ENCODE measurements around the gene CIITA. TPM values are rescaled to one million over a fixed set of nuclear protein-coding genes. Genes with fewer than 3 reads are reported as not detected.

The CIITA gene
- total and polyA plus RNA-seq, 9 of the 15 experiments (the other 6 are each of a cell fraction or from before 2014, with no cell fraction given): 0.01 to 0.20 (median 0.11) TPM; not detected in 4

DNA sequence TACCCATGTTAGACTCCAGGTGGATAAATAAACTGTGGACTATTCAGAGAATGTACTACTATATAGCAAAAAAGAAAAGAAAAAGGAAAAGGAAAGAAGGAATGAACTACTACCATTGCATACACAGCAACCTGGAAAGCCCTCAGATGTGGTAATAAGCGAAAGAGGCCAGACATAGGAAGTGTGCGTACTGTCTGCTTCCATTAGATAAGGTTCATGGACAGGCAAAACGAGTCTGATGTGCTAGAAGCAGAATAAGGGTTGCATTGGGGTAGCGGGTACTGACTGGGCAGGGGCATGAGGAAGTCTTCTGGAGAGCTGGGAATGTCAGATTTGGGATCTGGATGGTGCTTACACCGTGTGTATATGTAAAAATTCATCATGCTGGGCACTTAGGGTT lies 89.1 kb downstream of the CIITA start (continued):
- TF ChIP-seq SMARCB1 (IDR thresholded peaks at IDR 0.05; ENCODE audit: insufficient read length, low read depth) (no peak), CBFA2T2 (conservative IDR thresholded peaks at IDR 0.05) (peak; percentile 69), RFX5 (IDR thresholded peaks at IDR 0.05; ENCODE audit: low read depth, low read length) (no peak), KDM1A (IDR thresholded peaks at IDR 0.05) (0 out of 4 replicates have a peak, but pooled peaks of 1 of the 2 experiments have one; percentile 18), HSF4 (CRISPR knock-in tag; IDR thresholded peaks at IDR 0.05; ENCODE audit: borderline replicate concordance) (no peak), HDGF (IDR thresholded peaks at IDR 0.05) (no peak), THRA (IDR thresholded peaks at IDR 0.05) (no peak), ZNF764 (CRISPR knock-in tag; IDR thresholded peaks at IDR 0.05; ENCODE audit: low read depth) (no peak), ZNF57 (CRISPR knock-in tag; IDR thresholded peaks at IDR 0.05) (no peak), KLF16 (IDR thresholded peaks at IDR 0.05) (no peak), GTF2E2 (tag; IDR thresholded peaks at IDR 0.05) (no peak), ARID1B (IDR thresholded peaks at IDR 0.05) (peak; percentile 92), ZNF444 (CRISPR knock-in tag; IDR thresholded peaks at IDR 0.05) (no peak), GATA2 (CRISPR knock-in tag; IDR thresholded peaks at IDR 0.05) (peak; percentile 43), RBFOX2 (IDR thresholded peaks at IDR 0.05; ENCODE audit: low read depth, low read length) (no peak), PBX2 (CRISPR knock-in tag; IDR thresholded peaks at IDR 0.05; ENCODE audit: low read depth) (no peak), PBX2 (tag; conservative IDR thresholded peaks at IDR 0.05; ENCODE audit: low read depth) (no peak), ZNF184 (CRISPR knock-in tag; IDR thresholded peaks at IDR 0.05) (no peak)
- TF ChIP-seq, protein P1, sequence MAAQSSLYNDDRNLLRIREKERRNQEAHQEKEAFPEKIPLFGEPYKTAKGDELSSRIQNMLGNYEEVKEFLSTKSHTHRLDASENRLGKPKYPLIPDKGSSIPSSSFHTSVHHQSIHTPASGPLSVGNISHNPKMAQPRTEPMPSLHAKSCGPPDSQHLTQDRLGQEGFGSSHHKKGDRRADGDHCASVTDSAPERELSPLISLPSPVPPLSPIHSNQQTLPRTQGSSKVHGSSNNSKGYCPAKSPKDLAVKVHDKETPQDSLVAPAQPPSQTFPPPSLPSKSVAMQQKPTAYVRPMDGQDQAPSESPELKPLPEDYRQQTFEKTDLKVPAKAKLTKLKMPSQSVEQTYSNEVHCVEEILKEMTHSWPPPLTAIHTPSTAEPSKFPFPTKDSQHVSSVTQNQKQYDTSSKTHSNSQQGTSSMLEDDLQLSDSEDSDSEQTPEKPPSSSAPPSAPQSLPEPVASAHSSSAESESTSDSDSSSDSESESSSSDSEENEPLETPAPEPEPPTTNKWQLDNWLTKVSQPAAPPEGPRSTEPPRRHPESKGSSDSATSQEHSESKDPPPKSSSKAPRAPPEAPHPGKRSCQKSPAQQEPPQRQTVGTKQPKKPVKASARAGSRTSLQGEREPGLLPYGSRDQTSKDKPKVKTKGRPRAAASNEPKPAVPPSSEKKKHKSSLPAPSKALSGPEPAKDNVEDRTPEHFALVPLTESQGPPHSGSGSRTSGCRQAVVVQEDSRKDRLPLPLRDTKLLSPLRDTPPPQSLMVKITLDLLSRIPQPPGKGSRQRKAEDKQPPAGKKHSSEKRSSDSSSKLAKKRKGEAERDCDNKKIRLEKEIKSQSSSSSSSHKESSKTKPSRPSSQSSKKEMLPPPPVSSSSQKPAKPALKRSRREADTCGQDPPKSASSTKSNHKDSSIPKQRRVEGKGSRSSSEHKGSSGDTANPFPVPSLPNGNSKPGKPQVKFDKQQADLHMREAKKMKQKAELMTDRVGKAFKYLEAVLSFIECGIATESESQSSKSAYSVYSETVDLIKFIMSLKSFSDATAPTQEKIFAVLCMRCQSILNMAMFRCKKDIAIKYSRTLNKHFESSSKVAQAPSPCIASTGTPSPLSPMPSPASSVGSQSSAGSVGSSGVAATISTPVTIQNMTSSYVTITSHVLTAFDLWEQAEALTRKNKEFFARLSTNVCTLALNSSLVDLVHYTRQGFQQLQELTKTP (IDR thresholded peaks at IDR 0.05; ENCODE audit: low read depth in 1 of 2, partially characterized antibody in 2 of 2): no peak
- TF ChIP-seq, protein P2, sequence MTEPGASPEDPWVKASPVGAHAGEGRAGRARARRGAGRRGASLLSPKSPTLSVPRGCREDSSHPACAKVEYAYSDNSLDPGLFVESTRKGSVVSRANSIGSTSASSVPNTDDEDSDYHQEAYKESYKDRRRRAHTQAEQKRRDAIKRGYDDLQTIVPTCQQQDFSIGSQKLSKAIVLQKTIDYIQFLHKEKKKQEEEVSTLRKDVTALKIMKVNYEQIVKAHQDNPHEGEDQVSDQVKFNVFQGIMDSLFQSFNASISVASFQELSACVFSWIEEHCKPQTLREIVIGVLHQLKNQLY (CRISPR knock-in tag; conservative IDR thresholded peaks at IDR 0.05): no peak
- TF ChIP-seq, protein P3, sequence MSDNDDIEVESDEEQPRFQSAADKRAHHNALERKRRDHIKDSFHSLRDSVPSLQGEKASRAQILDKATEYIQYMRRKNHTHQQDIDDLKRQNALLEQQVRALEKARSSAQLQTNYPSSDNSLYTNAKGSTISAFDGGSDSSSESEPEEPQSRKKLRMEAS (CRISPR knock-in tag; IDR thresholded peaks at IDR 0.05): no peak
